WI38 (cell line): Measurements from ENCODE around the gene MAGI1.

Experiments
- H3K4me3 ChIP-seq: 2 replicates; pipeline ENCODE4 v1.5.1; 2011; ENCODE audit warnings: low read depth, mild to moderate bottlenecking, control low read depth, low read length
- CTCF ChIP-seq: IDR thresholded peaks from 2 replicates; pipeline ENCODE4 v1.5.1; 2012; ENCODE audit warnings: low read depth, mild to moderate bottlenecking, control low read depth, low read length

MAGI1 gene

DNA sequence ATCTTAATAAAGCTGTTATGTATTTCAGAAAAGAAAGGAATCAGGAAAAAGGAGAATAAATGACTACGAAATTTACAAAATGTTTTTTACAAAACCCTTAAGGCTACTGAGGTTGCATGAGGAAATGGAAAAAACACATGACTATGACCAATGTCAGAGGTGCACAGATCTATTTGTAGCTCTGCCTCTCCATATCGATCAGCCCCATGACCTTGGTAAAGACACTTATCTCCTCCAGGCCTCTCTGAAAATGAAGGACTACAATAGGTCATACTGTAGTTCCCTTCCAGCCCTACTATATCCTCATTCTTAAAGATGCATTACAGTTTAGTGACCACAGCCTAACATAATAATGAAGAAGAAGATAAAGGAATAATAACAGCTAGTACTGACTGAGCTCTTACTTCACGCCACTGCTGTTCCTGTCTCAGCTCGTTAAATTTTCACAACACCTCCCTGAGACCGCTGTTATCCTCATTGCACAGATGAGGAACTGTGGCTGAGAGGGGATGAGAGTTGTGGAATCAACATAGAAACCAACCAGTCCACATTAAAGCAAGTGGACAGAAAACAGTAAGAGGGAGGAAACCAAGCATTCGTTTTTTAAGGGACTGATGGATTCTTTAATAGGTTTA lies 163.2 kb downstream of the MAGI1 start:
- no peak for TF ChIP-seq CTCF
- H3K4me3 ChIP-seq, result no peak overlapping the region

- no peak overlapping the region for H3K4me3 ChIP-seq
- TF ChIP-seq CTCF, result no peak
Observed at GRCh38 chr3:65873869-65874268, 164.8 kb downstream of the MAGI1 start.

- no peak overlapping the region for H3K4me3 ChIP-seq
- no peak for TF ChIP-seq CTCF
Observed at GRCh38 chr3:65873028-65873427, 165.7 kb downstream of the MAGI1 start.

GRCh38 chr3:65871305-65872141 lies 167.2 kb downstream of the MAGI1 start:
- H3K4me3 ChIP-seq, result no peak overlapping the region
- no peak for TF ChIP-seq CTCF

DNA sequence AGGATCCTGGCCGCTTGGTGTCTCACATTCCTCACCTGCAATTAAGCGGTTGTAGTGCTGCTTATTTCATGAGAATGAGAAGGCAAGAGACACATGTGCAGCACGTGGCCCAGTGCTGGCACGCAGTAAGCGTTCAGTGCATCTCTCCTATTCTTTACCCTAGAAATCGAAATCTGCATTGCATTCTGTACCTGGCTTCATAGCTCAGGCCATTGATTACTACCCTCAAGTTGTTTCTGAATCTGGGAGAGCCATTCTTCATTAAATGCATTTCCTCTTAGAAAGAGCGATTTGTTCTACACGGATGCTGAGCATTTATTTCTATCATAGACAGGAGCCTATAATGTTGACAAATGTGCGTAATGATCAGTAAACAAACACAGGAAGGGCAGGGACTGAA lies 168.9 kb downstream of the MAGI1 start:
- H3K4me3 ChIP-seq, result no peak overlapping the region
- TF ChIP-seq CTCF, result no peak

- H3K4me3 ChIP-seq, result no peak overlapping the region
- TF ChIP-seq CTCF, result no peak
Observed at GRCh38 chr3:65867463-65868210, 171.1 kb downstream of the MAGI1 start.
